ENCODE measurements around the gene PLEK.
"Not testable (repeated sequence)": the region's sequence is repeated elsewhere in the genome, so short reads cannot be mapped to it uniquely, and the experiment has no call there.

PLEK gene, protein sequence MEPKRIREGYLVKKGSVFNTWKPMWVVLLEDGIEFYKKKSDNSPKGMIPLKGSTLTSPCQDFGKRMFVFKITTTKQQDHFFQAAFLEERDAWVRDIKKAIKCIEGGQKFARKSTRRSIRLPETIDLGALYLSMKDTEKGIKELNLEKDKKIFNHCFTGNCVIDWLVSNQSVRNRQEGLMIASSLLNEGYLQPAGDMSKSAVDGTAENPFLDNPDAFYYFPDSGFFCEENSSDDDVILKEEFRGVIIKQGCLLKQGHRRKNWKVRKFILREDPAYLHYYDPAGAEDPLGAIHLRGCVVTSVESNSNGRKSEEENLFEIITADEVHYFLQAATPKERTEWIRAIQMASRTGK

DNA sequence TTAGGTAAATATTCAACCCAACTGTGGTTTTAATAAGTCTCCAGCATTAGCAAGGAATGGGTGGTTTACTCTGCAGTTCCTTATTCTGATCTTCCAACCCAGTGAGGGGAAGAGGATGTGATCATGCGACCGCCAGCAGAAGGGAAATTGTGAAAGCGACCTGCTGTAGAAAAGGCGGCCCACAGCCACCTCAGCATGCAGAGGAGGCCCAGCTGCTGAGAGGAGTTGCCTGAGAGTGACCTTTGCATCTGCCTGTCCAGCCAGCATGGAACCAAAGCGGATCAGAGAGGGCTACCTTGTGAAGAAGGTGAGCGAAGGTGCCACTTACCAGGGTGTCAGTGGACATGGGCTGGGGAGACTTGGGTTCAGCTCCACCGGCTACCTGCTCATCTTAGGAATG is at the start of gene PLEK:
Gene PLEK, plus strand, starts transcription at position 196 of the 400 bp plus-strand sequence. Its CDS starts 70 bp downstream, at position 266.
- peak; percentile 45 for DNase-seq (ENCODE audit: low spot score)

DNA sequence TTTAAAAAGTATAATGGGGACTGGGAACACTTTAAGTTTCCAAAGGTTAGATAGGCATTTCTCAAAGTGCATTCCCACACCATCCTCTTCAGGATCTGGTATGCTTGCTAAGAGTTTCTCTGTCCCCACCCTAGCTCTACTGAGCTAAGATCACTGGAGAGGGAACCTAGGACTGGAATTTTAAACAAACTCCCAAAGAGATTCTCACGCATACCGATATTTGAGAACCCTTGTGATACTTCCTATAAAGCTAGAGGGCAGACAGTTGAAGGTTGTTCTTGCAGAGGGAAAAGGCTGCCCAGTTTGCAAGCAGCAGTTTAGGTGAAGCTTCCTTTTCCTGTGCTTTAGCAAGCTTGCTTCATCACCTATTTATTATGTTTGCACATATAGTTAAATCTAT is 49.0 kb upstream of the PLEK start:
- DNase-seq (ENCODE audit: low spot score), result no peak

DNA sequence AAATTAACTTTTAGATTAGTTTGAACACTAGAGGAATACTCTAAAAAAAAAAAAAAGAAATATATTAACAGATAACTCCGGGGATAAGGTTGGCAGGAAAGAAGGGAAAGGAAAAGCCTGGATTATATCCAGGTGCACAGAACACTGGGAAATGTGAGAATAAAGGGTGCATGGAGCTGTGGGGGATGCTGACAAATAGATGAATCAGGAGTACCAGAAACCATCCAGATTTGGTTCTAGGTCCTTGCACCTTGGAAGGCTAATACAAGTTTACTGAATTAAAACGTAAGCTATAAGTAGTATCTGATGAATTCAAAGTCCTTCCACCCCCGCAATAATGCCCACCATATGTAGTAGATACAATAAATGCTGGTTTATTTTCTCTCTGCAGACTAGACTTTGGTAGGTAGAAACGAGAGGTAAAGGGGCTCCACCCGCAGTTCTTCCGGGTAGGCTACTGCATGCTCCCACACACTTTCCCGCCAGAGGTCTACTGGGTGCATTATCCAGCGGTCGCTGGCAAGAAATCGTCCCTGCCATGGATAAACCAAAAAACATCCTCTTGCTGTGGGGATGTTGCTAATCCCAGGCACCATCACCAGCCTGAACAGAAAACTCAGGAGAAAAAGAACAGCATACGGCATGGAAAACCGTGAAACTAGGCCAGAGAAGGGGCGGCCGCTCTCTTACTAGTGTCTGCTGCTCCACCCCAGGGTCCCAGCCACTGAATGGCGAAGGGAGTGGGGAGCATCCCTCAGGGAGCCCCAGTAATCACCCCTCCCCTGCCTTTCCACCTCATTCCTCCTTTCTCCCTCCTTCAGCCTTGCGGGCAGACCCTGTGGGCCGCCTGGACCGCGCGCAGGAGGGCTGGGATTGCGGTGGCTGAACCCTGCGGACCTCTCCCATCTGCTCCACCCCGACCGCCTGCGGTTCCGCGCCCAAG is 46.8 kb upstream of the PLEK start:
- no peak for DNase-seq (ENCODE audit: low spot score)

DNA sequence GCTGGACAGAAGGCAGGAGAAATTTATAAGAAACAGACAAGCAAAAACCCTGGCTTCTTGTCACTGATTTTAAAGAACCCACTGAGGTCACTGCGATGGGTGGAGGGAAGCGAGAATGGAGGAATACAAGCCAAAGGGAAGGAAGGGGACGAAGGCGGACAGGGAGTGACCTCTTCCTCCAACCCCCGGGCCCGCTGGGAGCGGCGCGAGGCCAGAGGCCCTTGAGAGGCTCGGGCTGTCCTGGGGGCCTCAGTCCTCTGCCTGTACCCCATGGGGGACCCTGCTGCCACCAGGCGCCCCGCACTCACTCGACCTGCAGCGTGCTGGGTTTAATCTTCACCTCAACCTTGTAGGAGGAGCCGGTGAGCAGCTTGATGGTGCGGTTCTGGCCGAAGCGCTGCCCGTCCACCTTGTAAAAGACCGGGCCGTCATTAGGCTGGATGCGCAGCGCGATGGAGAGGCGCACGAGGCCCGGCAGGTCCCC is 46.1 kb upstream of the PLEK start:
- DNase-seq (ENCODE audit: low spot score), result no peak

DNA sequence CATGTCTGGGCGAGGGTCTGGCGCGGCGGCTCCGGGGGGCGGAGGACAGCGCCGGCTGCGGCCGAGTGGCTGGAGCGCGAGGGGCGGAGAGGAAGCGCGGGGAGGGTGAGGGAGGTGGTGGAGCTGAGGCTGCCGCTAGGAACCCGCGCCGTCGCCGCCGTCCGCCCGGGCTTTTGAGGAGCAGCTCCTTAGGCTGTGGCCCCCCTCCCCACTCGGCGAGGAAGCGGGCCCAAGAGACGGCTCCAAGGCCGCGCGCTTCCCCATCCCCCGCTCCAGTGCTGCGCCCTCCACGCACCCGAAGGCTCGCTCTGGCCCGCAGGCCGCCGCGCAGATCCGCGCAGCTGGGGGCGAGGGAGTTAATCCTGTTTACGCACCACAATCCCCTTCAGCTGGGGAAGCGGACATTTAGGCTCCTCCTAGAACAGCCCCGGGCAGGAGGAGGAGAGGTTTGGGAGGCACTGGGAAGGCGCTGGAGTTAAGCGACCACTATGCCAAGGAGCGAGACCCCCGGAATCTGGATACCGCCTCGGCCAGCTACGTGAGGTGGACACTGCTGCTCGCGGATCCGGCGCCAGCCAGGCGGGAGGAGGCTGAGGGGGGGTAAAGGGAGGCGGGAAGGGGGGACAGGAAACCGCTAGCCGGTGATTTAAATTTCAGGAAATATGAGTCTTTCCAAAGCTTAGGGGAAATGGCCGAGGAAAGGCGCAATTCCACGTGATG is 45.5 kb upstream of the PLEK start, which contains the start of gene CNRIP1:
Gene CNRIP1, minus strand, starts transcription at position 552 of the 720 bp plus-strand sequence. Its CDS starts 549 bp downstream, at position 3.
- no peak for DNase-seq (ENCODE audit: low spot score)

DNA sequence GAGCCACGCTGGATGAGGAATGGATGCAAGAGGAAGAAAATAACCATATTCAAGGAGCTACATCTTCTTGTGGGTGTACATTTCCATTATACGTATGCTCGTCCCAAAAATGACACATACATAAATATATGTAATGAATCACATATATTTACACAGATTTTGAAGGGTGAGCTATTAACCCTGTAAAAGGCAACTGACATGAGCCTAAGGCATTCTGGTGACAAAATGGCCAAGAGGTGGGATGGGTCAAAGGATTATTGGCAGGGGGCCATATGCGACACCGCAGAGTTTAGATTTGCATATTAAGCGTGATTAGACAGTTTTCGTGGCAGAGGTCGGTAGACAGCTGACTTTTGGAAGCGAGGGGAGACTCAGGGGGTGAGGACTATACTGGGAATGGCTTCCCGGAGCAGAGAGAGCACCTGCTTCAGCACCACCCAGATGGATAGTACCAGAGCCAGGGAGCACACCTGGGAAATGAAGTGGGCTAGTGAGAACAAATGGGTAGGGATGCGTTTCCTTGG is 44.9 kb upstream of the PLEK start:
- DNase-seq (ENCODE audit: low spot score), result no peak

DNA sequence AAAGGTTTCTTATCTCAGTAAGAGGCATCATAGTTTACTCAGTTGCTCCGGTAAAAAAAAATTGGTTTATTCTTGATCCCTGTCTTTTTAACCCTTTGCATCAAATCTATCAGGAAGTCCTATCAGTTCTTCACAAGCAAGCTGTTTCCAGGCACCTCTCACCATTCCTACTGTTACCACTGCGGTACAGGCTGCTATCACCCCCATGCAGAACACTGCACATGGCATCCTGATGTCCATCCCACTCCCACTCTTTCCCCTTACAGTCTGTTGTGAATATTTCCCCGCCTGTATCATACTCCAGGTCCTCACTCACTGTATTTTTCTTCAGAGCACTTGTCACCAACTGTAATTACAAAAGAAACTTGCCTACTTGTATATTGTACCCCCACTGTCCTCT is 40.0 kb upstream of the PLEK start:
- DNase-seq (ENCODE audit: low spot score), result no peak

DNA sequence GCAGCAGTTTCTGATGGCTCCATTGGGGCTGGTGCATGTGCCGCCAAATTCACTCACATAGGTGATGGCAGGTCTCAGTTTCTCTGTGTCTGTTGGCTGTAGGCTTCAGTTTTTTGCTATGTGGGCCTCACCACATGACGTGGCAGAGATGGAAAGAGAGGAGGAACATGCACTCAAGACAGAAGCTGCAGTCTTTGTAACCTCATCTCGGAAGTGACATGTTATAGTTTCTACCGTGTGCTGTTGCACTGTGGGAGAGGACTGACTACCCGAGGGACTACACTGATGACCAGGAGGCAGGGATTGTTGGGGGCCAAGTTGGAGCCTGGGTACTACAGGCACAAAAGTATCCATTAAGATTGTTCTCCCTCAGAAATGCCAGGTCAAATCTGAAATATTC is 36.2 kb upstream of the PLEK start:
- DNase-seq (ENCODE audit: low spot score), result no peak

DNA sequence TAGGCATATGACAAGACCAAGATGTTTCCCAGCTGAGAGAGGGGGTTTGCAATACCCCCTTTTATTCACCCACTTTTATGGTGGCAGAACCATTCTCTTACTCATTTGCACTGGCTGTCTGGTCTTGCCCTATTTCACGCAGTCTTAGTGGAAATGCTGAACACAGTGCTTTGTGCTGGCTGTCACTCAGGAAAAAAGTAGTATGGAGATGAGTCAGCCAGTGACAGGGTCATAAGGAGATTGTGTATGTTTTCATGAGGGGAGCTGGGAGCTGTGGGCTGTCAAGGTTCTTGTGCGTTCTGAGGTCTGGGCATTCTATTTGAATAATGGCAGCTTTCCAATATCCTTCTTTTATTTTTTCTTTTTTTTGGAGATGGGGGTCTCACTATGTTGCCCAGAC is 34.4 kb upstream of the PLEK start:
- no peak for DNase-seq (ENCODE audit: low spot score)

DNA sequence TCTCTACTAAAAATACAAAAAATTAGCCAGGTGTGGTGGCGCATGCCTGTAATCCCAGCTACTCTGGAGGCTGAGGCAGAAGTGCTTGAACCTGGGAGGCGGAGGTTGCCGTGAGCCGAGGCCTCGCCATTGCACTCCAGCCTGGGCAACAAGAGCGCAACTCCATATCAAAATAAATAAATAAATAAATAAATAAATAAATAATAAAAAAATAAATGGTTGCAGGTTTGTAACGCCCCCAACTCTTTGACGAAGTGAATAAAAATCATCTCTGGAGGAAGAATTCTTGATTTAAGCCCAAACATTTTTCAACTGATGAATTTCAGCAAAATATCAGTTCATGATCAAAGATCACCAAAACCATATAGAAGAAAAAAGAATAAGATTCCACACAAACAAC is 32.1 kb upstream of the PLEK start:
- DNase-seq (ENCODE audit: low spot score), result no peak

DNA sequence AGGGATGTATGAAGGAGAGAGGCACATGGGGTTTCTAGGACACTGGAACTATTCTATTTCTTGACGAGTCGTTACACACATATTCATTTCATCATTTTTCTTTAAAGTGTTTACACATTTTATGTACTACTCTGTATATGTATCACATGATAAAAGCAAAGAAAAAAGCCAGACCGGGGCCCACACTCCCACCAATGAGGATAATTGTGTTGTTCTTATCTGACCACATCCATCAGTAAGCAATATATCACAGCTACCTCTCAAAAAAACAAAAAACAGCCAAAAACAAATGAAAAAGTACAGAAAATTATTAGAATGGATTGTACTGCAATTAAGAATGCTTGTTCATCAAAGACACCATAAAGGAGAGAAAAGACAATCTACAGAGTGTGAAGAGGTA is 31.2 kb upstream of the PLEK start:
- no peak for DNase-seq (ENCODE audit: low spot score)

DNA sequence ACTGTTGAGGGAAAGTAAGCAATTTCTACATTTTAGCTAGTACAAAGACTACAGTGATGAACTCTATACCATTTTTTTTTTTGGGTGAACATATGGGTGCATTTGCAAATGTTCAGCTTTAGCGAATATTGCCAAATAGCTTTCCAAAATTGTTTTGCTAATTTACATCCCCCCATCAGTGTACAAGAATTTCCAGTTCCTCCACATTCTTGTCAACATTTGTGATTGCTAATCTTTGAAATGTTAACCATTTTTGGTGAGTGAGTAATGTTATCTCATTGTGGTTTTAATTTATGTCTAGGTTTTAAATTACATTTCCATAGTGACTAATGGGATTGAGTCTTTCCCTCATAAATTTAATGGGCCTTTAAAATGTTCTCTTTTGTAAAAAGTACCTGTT is 28.9 kb upstream of the PLEK start:
- no peak for DNase-seq (ENCODE audit: low spot score)

DNA sequence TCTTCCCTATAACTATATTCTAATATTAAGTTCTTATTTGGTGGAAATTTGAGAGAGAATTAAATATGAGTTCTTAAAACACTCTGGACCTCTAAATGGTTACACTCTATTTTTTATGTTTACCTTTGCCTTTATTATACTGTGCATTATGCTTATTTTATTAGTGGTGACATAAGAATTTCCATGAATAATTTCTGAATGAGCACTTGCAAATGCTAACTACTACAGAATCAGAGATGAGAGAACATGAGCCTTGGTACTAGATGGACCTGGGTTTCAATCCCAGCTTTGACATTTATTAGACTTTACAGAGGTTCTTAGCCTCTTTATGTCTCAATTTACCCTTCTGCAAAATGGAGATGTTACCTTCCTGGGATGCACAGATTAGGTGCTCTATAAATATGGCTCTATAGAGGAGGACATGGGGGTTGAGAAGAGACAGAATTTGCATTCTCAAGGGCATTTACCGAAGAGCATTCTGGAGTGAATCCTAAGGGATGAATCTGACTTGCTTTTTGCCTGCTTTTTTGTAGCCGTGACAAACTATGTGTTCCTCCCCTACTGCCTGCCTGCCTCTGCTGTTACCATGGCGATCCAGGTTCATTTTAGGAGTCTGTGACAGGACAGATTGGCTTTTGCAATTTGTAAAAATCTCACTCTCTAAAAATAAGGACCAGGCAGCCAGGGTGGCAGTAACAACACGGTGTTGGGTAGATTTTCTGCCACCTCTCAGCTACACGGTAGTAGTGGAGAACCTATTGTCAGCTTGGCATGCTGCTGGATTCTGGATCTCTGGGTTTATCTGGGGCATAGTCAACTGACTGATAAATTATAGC is 24.6 kb upstream of the PLEK start:
- no peak for DNase-seq (ENCODE audit: low spot score)

DNA sequence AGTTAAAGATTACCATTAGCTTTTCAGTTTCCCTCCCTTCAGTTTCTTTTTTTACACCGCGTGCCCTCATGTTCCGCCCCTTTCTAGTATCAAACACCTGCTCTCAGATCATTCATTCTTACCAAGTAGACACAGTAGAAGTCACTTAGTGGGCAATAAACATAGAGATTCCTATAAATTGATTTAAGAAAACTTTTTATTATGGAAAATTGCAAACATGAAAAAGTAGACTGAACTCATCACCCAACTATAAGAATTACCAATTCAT is 24.1 kb upstream of the PLEK start:
- DNase-seq (ENCODE audit: low spot score), result no peak

DNA sequence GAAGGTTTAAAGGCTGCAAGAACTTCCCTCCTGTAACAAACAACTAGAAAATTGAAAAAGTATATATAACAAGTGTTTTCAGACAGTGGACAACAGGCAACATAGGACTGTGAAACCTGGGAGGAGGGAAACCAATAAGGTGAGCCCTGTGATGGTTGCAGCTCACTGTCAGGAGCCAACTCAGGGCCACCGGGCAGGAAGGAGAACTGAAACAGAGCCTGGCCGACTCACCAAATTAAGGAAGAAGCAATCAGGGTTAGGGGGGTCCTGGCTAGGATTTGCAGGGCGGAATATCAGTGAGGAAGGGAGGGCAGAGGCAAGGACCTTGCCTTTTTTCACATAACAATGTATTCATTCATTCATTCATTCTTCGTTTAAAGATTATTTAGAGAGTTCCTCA is 23.5 kb upstream of the PLEK start:
- no peak for DNase-seq (ENCODE audit: low spot score)

DNA sequence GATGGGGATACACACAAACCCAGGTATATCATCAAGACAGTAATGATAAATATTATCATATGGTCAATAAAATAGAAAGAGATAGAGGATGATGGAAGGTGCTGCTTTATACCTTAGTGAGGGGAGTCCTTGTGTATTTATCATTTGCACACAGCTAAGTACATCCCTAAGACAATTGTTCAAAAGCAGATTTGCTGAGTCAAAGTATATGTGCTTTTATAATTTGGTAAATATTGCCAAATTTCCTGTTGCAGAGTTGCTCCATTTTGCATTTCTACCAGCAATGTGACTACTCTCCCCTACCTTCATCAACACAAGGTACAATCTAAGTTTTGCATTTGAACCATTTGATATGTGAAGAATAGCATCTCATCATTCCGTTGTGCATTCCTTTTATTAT is 22.6 kb upstream of the PLEK start:
- no peak for DNase-seq (ENCODE audit: low spot score)

DNA sequence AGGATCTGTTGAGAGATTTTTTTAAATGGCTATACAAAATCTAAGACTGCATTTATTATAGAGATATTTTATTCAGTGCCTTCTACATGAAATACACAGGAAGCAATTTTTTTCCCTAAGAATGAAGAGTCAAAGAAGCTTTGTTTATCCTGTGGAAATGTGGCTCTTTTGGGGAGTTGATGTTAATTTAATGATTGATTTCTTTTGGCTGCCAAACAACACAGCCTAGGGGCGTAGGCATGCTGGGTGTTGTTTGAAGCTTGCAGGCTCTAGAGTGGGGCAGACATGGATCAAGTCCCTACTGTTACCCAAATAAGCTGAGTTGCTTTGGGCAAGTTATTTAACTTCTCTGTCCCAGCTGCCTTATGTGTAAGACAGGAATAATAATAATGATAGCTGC is 21.1 kb upstream of the PLEK start:
- no peak for DNase-seq (ENCODE audit: low spot score)

DNA sequence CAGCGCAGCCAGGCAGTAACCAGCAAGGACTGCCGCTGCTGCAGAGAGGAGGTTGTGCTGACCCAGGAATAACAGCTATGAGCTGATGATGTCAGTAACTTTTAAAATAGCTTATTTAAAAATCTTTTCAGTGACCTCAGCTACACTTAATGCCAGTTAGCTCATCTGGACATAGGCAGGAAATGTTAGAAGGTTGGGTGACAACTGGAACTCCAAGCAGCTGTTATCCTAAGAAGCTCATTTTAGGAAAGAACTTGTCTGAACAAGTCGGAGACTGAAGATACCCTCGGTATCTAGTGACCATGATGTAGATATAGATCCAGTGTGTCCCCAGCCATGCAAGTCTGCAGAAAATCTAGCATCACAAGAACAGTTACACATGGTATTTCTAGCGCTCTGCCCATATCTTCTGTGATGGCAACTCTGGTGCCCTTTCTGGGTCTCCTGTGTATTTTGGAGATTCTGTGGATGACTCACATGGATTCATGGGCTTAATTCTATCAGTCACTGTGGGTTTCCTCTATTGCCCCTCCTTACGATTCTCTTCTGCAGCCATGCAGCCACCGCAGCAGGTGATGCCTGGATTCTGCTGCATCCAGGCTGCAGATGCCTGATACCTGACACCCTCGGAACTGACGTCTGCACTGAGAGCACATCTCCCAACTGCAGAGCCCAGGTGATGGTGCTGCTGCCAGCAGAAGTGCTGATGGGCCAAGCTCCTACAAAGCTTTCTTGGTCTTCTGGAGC is 19.8 kb upstream of the PLEK start:
- no peak for DNase-seq (ENCODE audit: low spot score)

DNA sequence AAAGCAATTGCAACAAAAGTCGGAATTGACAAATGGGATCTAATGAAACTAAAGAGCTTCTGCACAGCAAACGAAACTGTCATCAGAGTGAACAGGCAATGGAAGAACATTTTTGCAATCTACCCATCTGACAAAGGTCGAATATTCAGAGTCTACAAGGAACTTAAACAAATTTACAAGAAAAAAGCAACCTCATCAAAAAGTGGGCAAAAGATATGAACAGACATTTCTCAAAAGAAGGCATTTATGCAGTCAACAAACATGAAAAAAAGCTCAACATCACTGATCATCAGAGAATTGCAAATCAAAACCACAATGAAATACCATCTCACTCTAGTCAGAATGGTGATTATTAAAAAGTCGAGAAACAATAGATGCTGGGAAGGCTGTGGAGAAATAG is 16.0 kb upstream of the PLEK start:
- not testable (repeated sequence) for DNase-seq (ENCODE audit: low spot score)

DNA sequence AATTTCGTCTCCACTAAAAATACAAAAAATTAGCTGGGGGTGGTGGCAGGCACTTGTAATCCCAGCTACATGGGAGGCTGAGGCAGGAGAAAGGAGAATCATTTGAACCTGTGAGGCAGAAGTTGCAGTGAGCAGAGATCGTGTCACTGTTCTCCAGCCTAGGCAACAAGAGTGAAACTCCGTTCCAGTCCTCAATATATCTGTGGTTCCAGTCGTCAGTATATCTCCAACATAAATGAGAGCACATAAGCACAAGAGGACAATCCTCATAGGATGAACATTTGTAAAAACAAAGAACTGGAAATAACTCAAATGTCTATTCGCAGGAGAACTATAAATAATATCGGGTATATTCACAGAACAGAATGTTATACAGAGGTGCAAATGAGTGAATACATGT is 13.1 kb upstream of the PLEK start:
- no peak for DNase-seq (ENCODE audit: low spot score)
